ENCODE measurements around the gene PPP1R26. TPM values are rescaled to one million over a fixed set of nuclear protein-coding genes. Genes with fewer than 3 reads are reported as not detected.

Gene PPP1R26
- total and polyA plus RNA-seq, 2 of the 4 experiments (the other 2 are of a cell fraction), result 3.8 to 5.6 TPM

DNA sequence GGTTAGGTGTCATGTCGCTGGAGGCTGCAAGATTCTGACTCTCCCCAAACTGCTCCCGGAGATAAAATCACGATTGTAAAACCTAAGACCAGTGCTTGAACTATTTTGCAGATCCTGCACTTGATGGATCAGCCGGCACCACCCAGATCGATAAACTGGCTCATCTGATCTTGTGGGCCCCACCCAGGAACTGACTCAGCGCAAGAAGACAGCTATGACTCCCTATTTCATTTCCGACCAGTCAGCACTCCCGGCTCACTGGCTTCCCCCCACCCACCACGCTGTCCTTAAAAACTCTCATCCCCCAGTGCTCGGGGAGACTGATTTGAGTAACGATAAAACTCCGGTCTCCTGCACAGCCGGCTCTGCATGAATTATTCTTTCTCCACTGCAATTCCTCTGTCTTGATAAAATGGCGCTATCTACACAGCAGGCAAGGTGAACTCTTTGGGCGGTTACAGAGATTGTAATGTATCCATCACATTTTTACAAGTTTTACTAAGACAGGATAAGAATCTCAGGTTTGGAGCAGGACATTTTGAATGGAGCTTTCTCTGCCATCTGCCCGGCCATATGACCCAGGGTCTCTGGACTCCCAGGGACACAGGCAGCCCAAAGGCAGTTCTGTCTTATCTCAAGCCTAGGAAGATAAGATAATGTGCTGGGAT lies 10.6 kb upstream of the PPP1R26 start:
- intact Hi-C loops (cut with micrococcal nuclease) (no loop called here), dilution Hi-C loops (cut with HindIII; ENCODE audit: low sequenced_read_pairs, unreplicated experiment) (no loop called here), in situ Hi-C loops (cut with MboI; ENCODE audit: low sequenced_read_pairs) (no loop called here)
- H2BK15ac ChIP-seq (ENCODE audit: low read depth, low read length), result no peak overlapping the region
- no TSS peak for BruUV-seq (replicated peaks)
- H3K14ac ChIP-seq (replicated peaks; ENCODE audit: low read depth, low read length), result peak overlapping the region; percentile 37; the same call in 1 of the 2 replicates
- CTCF ChIA-PET, result no interaction called here
- H3K23ac ChIP-seq (ENCODE audit: low read depth, low read length), result 0 out of 2 replicates have a peak overlapping the region, but pooled peaks have one; percentile 3
- WGBS, 2 experiments (ENCODE audit: extremely low coverage in 2 of 2, insufficient read length in 1 of 2), result 18% methylated on average over 5 of the region's 16 CpGs; no CpG with 5 or more reads in 1 of the 2 experiments
- no peaks in the 10 kb centered on the region for H3K36me3 ChIP-seq (ENCODE audit: control insufficient read depth, insufficient read depth, low read length)
- peaks cover 4% of the 10 kb centered on the region; the same call in 1 of the 2 replicates for H3K4me1 ChIP-seq (ENCODE audit: control insufficient read depth, insufficient read depth, low read length)
- POLR2A ChIA-PET (ENCODE audit: unreplicated experiment), result no interaction called here
- H3K9me3 ChIP-seq (ENCODE audit: control insufficient read depth, insufficient read depth, low read length), result no peaks in the 10 kb centered on the region
- no peak overlapping the region for H3K18ac ChIP-seq (ENCODE audit: low read depth, low read length)
- no peak overlapping the region for H3K4me3 ChIP-seq (ENCODE audit: insufficient read depth, low read depth, low read length)
- no peaks in the 10 kb centered on the region for H3K79me1 ChIP-seq (ENCODE audit: low read depth in 1 of 2, low read length in 2 of 2)
- H3K4me2 ChIP-seq (ENCODE audit: low read depth, low read length), result peak overlapping the region; percentile 81
- peak; percentile 46 for DNase-seq
- no peak overlapping the region for H3K9ac ChIP-seq (ENCODE audit: low read depth, low read length)
- H3K56ac ChIP-seq (ENCODE audit: extremely low read depth, insufficient read depth, low read length), result peak overlapping the region; percentile 26; the same call in 1 of the 2 replicates
- H2AFZ ChIP-seq (replicated peaks; ENCODE audit: low read length, poor library complexity), result peak overlapping the region; percentile 64
- TF ChIP-seq, protein P1, sequence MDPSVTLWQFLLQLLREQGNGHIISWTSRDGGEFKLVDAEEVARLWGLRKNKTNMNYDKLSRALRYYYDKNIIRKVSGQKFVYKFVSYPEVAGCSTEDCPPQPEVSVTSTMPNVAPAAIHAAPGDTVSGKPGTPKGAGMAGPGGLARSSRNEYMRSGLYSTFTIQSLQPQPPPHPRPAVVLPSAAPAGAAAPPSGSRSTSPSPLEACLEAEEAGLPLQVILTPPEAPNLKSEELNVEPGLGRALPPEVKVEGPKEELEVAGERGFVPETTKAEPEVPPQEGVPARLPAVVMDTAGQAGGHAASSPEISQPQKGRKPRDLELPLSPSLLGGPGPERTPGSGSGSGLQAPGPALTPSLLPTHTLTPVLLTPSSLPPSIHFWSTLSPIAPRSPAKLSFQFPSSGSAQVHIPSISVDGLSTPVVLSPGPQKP (IDR thresholded peaks at IDR 0.05; ENCODE audit: borderline replicate concordance, low read depth, low read length), result no peak
- TF ChIP-seq MAFK (IDR thresholded peaks at IDR 0.05; ENCODE audit: low read depth, low read length), result peak; percentile 79
- no peaks in the 10 kb centered on the region; the same call in 1 of the 2 replicates for H3K9me1 ChIP-seq (ENCODE audit: insufficient read depth, low read length)
- H2BK20ac ChIP-seq (ENCODE audit: low read depth, low read length), result peak overlapping the region; percentile 3; the same call in 1 of the 2 replicates
- no peak overlapping the region for H2AK9ac ChIP-seq (replicated peaks; ENCODE audit: low read depth, low read length, poor library complexity)
- peak overlapping the region in 1 of 2 experiments; percentile 69; a peak in 2 of 4 replicates for H4K8ac ChIP-seq (ENCODE audit: low read depth in 2 of 2, low read length in 2 of 2)
- no peak overlapping the region for H3K27ac ChIP-seq (ENCODE audit: insufficient read depth, low read length)
- H4K20me1 ChIP-seq (ENCODE audit: insufficient read depth, low read length), result no peaks in the 10 kb centered on the region
- no peak overlapping the region for H4K5ac ChIP-seq (ENCODE audit: low read depth, low read length)
- H2AK5ac ChIP-seq (ENCODE audit: low read depth, low read length), result no peak overlapping the region
- no peaks in the 10 kb centered on the region for H3K27me3 ChIP-seq (ENCODE audit: control insufficient read depth, insufficient read depth, low read length)
- peak; percentile 91 for ATAC-seq (ENCODE audit: low read depth)
- H3K4ac ChIP-seq (ENCODE audit: low read depth, low read length), result no peak overlapping the region
- H2BK5ac ChIP-seq (ENCODE audit: low read depth, low read length, poor library complexity, severe bottlenecking), result no peak overlapping the region
- H4K91ac ChIP-seq (ENCODE audit: insufficient read depth, low read depth, low read length), result peak overlapping the region; percentile 32; the same call in 1 of the 2 replicates
- peak overlapping the region; percentile 50 for H2BK120ac ChIP-seq (ENCODE audit: low read depth, low read length)
